Fibroblast of the aortic adventitia (primary cell): Measurements from ENCODE around the gene KLHL6. TPM values are rescaled to one million over a fixed set of nuclear protein-coding genes. Genes with fewer than 3 reads are reported as not detected.
A peak's percentile ranks its signal among the peaks of the same experiment; 100 is the strongest.

Source experiments
- DNase-seq: peaks from one replicate; pipeline ENCODE4 v3.0.0-alpha.2; 2010; ENCODE audit warnings: low read depth
- H3K4me3 ChIP-seq: 2 replicates; pipeline ENCODE4 v1.5.1; 2011; ENCODE audit warnings: low read depth, mild to moderate bottlenecking, control low read depth, low read length, moderate library complexity
- CTCF ChIP-seq: IDR thresholded peaks from 2 replicates; pipeline ENCODE4 v1.5.1; 2011; ENCODE audit warnings: mild to moderate bottlenecking, low read length, control low read depth, inconsistent platforms; ENCODE audit not compliant: insufficient read depth
- total RNA-seq: library from RNA; depleted of rRNA; stranded (reverse); fragments of >200 nt; gene quantifications from 2 replicates; pipeline ENCODE4 v1.2.3, GENCODE V29; 2012; ENCODE audit warnings: low replicate concordance

The KLHL6 gene
- total RNA-seq, 1 donor: not detected

GRCh38 chr3:183541738-183542137 lies 13.8 kb downstream of the KLHL6 start:
- TF ChIP-seq CTCF: no peak
- no peak overlapping the region for H3K4me3 ChIP-seq
- DNase-seq: no peak

GRCh38 chr3:183541235-183541655 lies 14.3 kb downstream of the KLHL6 start:
- TF ChIP-seq CTCF: no peak
- H3K4me3 ChIP-seq: no peak overlapping the region
- no peak for DNase-seq

GRCh38 chr3:183540501-183541234 lies 14.8 kb downstream of the KLHL6 start:
- no peak overlapping the region for H3K4me3 ChIP-seq
- no peak for TF ChIP-seq CTCF
- DNase-seq: no peak

GRCh38 chr3:183539811-183540210 lies 15.7 kb downstream of the KLHL6 start:
- no peak overlapping the region for H3K4me3 ChIP-seq
- no peak for DNase-seq
- no peak for TF ChIP-seq CTCF

- DNase-seq: no peak
- no peak overlapping the region for H3K4me3 ChIP-seq
- TF ChIP-seq CTCF: no peak
Measured at GRCh38 chr3:183538486-183538885, 17.0 kb downstream of the KLHL6 start.

- no peak for TF ChIP-seq CTCF
- H3K4me3 ChIP-seq: no peak overlapping the region
- peak; percentile 22 for DNase-seq
Measured at GRCh38 chr3:183537295-183537730, 18.2 kb downstream of the KLHL6 start.
